ENCODE measurements around the gene THSD4. TPM values are rescaled to one million over a fixed set of nuclear protein-coding genes. Genes with fewer than 3 reads are reported as not detected.

Gene THSD4
- total RNA-seq, 1 experiment from 2014 or later, result 29.0 TPM

DNA sequence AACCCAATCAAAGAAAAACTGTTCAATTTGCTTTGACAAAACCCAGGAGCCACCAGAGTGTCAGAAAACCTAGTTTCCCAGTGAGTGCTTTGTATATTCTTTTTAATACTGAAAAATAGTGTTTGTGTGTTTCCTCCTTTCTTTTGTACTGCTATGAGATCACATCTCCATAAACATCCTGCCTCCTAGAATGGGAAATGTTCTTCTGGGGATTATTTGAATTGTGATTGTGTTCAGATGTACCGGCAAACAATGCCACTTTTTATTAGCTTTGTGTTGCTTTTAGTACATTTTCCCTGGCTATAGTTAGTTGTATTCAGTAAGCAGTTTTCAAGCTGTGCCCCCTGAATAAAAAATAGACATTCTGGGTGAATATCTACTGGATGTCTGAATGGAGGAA, 547.0 kb downstream of the THSD4 start:
- no peak for TF ChIP-seq EZH2phosphoT487 (IDR thresholded peaks at IDR 0.05; ENCODE audit: borderline replicate concordance, low read length)
- TF ChIP-seq EZH2 (IDR thresholded peaks at IDR 0.05; ENCODE audit: low read length, unreplicated experiment), result no peak
- TF ChIP-seq, protein P1, sequence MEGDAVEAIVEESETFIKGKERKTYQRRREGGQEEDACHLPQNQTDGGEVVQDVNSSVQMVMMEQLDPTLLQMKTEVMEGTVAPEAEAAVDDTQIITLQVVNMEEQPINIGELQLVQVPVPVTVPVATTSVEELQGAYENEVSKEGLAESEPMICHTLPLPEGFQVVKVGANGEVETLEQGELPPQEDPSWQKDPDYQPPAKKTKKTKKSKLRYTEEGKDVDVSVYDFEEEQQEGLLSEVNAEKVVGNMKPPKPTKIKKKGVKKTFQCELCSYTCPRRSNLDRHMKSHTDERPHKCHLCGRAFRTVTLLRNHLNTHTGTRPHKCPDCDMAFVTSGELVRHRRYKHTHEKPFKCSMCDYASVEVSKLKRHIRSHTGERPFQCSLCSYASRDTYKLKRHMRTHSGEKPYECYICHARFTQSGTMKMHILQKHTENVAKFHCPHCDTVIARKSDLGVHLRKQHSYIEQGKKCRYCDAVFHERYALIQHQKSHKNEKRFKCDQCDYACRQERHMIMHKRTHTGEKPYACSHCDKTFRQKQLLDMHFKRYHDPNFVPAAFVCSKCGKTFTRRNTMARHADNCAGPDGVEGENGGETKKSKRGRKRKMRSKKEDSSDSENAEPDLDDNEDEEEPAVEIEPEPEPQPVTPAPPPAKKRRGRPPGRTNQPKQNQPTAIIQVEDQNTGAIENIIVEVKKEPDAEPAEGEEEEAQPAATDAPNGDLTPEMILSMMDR (conservative IDR thresholded peaks at IDR 0.05; ENCODE audit: low read depth, low read length), result no peak
- H3K27me3 ChIP-seq (ENCODE audit: low read length), result no peaks in the 10 kb centered on the region
- H3K9me3 ChIP-seq (ENCODE audit: low read length), result no peaks in the 10 kb centered on the region
- no peak for ATAC-seq
- H4K20me1 ChIP-seq (ENCODE audit: low read length), result no peaks in the 10 kb centered on the region
- POLR2A ChIA-PET (ENCODE audit: unreplicated experiment), result no interaction called here
- H3F3A ChIP-seq (ENCODE audit: low read length, unreplicated experiment), result no peaks in the 10 kb centered on the region
- no peak overlapping the region for H3K4me2 ChIP-seq (ENCODE audit: low read length)
- no peaks in the 10 kb centered on the region for H3K9me2 ChIP-seq (replicated peaks; ENCODE audit: low read length)
- no TSS peak for BruUV-seq (replicated peaks)
- no peak overlapping the region for H2AFZ ChIP-seq (ENCODE audit: low read length)
- CTCF ChIA-PET, result no interaction called here
- H3K4me3 ChIP-seq (ENCODE audit: low read length), result no peak overlapping the region
- no peaks in the 10 kb centered on the region for H3K36me3 ChIP-seq (ENCODE audit: low read depth, low read length)
- DNase-seq, result no peak
- intact Hi-C loops (cut with micrococcal nuclease), result no loop called here
- no peaks in the 10 kb centered on the region for H3K4me1 ChIP-seq (ENCODE audit: insufficient read depth, low read length)
- H3K79me2 ChIP-seq (ENCODE audit: low read length), result no peaks in the 10 kb centered on the region
- H3K9ac ChIP-seq (ENCODE audit: low read length), result no peak overlapping the region
- H3K27ac ChIP-seq (ENCODE audit: low read length), result no peak overlapping the region

DNA sequence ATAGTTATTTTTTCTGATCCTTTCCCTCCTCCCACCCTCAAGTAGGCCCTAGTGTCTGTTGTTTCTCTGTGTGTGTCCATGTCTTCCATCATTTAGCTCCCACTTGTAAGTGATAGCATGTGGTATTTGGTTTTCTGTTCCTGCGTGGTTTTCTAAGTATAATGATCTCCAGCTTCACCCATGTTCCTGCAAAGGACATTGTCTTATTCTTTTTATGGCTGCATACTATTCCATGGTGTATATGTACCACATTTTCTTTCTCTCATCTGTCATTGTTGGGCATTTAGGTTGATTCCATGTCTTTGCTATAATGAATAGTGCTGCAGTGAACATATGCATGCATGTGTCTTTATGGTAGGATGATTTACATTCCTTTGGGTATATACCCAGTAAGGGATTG, 549.4 kb downstream of the THSD4 start:
- intact Hi-C loops (cut with micrococcal nuclease), result no loop called here
- Histone ChIP-seq H3K9me2 (replicated peaks; ENCODE audit: low read length) (no peaks in the 10 kb centered on the region), H3K4me3 (ENCODE audit: low read length) (no peak overlapping the region), H3K4me1 (ENCODE audit: insufficient read depth, low read length) (no peaks in the 10 kb centered on the region), H4K20me1 (ENCODE audit: low read length) (no peaks in the 10 kb centered on the region), H3K27me3 (ENCODE audit: low read length) (no peaks in the 10 kb centered on the region), H3K79me2 (ENCODE audit: low read length) (no peaks in the 10 kb centered on the region), H2AFZ (ENCODE audit: low read length) (no peak overlapping the region), H3K36me3 (ENCODE audit: low read depth, low read length) (no peaks in the 10 kb centered on the region), H3F3A (ENCODE audit: low read length, unreplicated experiment) (no peaks in the 10 kb centered on the region), H3K4me2 (ENCODE audit: low read length) (no peak overlapping the region), H3K9me3 (ENCODE audit: low read length) (no peaks in the 10 kb centered on the region), H3K9ac (ENCODE audit: low read length) (no peak overlapping the region), H3K27ac (ENCODE audit: low read length) (no peak overlapping the region)
- no TSS peak for BruUV-seq (replicated peaks)
- no peak for ATAC-seq
- POLR2A ChIA-PET (ENCODE audit: unreplicated experiment), result no interaction called here
- TF ChIP-seq EZH2 (IDR thresholded peaks at IDR 0.05; ENCODE audit: low read length, unreplicated experiment), result no peak
- TF ChIP-seq EZH2phosphoT487 (IDR thresholded peaks at IDR 0.05; ENCODE audit: borderline replicate concordance, low read length), result no peak
- TF ChIP-seq, protein P1 (conservative IDR thresholded peaks at IDR 0.05; ENCODE audit: low read depth, low read length), result no peak
- CTCF ChIA-PET, result no interaction called here
- no peak for DNase-seq

DNA sequence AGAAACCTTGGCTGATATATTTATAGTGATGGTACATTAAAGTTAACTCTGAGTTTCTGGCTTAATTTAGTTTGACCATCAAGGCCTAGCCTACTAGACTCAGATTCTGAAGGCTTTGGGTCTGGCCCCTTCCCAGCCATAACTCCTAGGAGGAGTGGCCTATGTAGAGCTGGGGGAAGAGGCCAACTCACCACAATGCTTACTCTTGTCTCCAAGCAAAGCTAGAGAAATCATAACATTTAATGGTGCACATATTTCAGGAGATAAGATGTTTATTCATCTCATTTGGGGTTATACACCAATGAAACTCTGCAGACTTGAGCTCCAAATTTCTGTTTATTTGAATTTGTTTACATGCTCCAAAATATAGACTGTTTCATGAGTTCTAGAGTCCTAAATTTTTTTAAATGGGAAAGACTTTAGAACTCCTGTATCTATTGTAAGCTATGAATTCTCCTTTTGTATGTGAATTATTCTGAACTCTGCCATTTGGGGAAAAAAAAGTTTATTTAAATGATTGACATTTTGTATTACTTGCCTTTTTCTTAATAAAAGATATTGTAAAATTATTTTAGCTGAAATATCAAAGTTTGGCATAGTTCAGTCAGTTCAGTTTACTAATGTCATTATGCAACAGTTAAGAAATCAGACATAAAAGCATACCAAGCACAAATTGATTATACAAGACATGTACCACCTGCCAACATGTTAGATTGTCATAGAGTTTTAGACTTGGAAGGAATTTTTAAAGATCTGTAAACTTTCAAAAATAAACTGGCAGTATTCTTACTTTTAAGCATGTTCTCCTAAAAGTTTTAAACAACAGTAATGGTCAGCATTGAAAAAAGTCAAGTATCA, 551.7 kb downstream of the THSD4 start:
- intact Hi-C loops (cut with micrococcal nuclease), result no loop called here
- Histone ChIP-seq H3K27me3 (ENCODE audit: low read length) (no peaks in the 10 kb centered on the region), H2AFZ (ENCODE audit: low read length) (no peak overlapping the region), H3K79me2 (ENCODE audit: low read length) (no peaks in the 10 kb centered on the region), H3K27ac (ENCODE audit: low read length) (no peak overlapping the region), H3K4me3 (ENCODE audit: low read length) (no peak overlapping the region), H3K9me3 (ENCODE audit: low read length) (no peaks in the 10 kb centered on the region), H3K4me2 (ENCODE audit: low read length) (no peak overlapping the region), H3K9me2 (replicated peaks; ENCODE audit: low read length) (no peaks in the 10 kb centered on the region), H4K20me1 (ENCODE audit: low read length) (no peaks in the 10 kb centered on the region), H3K36me3 (ENCODE audit: low read depth, low read length) (no peaks in the 10 kb centered on the region), H3F3A (ENCODE audit: low read length, unreplicated experiment) (no peaks in the 10 kb centered on the region), H3K9ac (ENCODE audit: low read length) (no peak overlapping the region), H3K4me1 (ENCODE audit: insufficient read depth, low read length) (no peaks in the 10 kb centered on the region)
- no TSS peak for BruUV-seq (replicated peaks)
- POLR2A ChIA-PET (ENCODE audit: unreplicated experiment), result interaction anchor here (0.6 kb wide), 1 partner anchor 450 kb away, joined by 6 read pairs; no protein-coding TSS in a partner anchor
- ATAC-seq (no peak), DNase-seq (no peak)
- TF ChIP-seq EZH2 (IDR thresholded peaks at IDR 0.05; ENCODE audit: low read length, unreplicated experiment) (no peak), EZH2phosphoT487 (IDR thresholded peaks at IDR 0.05; ENCODE audit: borderline replicate concordance, low read length) (no peak)
- TF ChIP-seq, protein P1 (conservative IDR thresholded peaks at IDR 0.05; ENCODE audit: low read depth, low read length), result no peak
- CTCF ChIA-PET, result no interaction called here
